HG03060 (cell line): ENCODE measurements around the gene RGS6.
A peak's percentile ranks its signal among the peaks of the same experiment; 100 is the strongest.

Experiments
- ATAC-seq: cut with Tn5 transposase; IDR thresholded peaks from one replicate; pipeline ENCODE4 v1.9.1; 2021; ENCODE audit warnings: low read depth, moderate number of reproducible peaks; ENCODE audit not compliant: unreplicated experiment

RGS6 gene

GRCh38 chr14:72516936-72517700, 584.9 kb downstream of the RGS6 start:
- no peak for ATAC-seq

DNA sequence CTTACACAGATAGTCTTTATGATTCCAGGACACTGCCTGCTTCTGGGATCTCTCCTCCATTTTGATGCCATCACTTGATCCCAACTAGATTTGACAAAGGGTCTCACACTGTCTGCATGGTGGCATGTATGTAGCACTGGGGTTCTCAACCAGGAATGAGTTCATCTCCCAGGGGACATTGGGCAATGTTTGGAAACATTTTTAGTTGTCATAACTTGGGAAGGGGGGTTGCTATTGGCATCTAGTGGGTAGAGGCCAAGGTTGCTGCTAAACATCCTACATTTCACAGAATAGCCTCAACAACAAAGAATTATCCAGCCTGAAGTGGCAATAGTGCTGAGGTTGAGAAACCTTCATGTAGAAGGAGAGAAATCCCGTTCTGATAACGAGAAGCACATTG, 585.5 kb downstream of the RGS6 start:
- ATAC-seq, result no peak

GRCh38 chr14:72518809-72519377, 586.7 kb downstream of the RGS6 start:
- peak; percentile 40 for ATAC-seq

- peak; percentile 23 for ATAC-seq
These were observed 587.3 kb downstream of the RGS6 start for GRCh38 chr14:72519543-72519942.

DNA sequence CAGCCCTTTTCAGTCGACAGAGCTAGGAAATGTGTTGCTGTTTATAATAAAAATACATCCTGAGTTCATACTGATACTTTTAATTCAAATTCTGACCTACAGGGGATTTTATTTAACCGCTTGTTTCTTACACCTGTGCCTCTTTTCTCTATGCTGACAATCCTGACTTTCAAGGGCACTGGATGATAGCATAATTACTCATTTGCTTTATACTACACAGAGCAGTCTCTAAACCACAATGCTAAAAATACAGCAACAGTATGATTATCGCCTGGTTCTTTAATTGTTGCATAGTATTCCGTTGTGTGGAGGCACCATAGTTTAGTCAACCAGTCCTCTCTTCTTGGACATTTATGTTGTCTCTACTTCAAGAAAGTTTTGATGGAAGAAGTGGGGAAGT, 588.8 kb downstream of the RGS6 start:
- no peak for ATAC-seq

DNA sequence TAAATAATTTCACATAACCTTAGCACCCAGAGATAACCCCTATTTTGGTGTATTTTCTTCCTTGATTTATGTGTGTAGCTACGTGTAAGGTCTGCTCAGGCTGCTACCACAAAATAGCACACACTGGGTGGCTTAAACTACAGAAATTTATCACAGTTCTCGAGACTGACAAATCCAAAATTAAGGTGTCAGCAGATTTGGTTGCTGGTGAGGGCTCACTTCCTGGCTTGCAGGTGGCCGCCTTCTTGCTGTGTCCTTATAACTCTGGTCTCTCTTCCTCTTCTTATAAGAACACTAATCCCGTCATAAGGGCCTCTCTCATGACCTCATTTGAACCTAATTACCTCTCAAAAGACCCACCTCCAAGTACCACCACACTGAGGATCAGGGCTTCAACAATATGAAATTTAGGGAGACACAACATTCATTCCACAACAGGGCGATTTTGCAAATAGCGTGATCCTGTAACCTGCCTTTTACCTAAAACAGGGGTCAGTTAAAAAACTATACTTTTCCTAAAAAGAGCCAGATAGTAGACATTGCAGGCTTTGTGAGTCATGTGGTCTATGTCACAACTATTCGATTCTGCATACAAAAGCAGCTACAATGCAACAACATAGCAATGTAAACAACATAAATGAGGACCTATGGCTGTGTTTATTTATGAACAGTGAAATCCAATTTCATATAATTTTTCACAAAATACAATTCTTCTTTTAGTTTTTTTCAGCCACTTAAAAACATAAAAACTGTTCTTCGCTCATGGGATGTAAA, 589.9 kb downstream of the RGS6 start:
- no peak for ATAC-seq

- ATAC-seq, result no peak
These were observed 590.6 kb downstream of the RGS6 start for GRCh38 chr14:72522847-72523246.

GRCh38 chr14:72523424-72524294, 591.4 kb downstream of the RGS6 start:
- ATAC-seq, result no peak

DNA sequence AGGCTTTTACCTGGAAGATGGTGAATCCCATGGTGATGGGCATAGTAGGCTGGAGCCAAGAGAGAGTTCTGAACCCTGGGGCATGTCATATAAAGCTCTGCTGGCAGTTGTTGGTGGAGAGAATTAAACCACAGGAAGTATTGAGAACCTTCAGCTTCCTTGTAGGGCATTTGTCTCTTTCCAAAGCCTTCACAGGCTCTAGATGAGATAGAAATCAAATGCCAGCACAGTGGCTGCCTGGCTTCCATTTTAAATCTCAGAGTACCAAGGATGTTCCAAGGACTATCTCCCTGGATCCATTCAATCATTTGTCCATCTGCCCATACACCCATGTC, 592.0 kb downstream of the RGS6 start:
- ATAC-seq, result no peak

DNA sequence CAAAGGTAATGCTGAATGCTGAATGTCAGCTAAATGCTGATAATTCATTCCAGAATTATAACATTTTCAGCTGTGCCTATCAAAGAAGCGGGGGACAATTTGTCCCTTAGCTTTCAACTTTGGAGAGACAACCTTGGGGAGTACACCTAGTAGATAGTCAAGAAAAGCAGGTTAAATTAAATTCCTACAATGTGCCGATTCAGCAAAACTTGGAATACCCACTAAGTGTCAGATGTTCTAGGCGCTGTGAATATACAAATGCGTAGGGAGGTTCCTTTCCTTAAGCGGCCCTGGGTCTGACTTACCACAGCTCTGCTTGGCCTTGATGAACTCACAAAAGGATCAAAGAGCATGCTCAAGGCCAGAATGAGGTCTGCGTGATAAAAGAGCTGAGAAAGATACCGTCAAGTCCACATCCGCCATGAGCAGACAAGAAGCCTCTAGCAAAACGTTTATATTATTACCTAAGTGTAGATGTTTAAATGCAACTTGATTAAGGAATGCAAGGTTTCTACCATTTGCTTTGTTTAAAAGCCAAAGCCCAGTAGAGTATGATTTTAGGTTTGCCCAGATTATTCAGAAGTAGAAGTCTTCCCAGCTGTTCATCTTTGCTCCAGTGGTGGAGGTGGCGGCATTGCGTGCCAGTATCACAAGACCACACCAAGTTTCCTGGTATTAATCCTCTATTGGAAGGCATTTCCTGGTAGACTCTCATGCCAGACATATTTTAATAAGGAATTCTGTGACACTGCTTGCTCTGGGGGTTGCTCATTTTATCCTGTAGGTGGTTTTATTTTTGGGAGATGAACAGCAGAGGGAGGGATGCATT, 593.1 kb downstream of the RGS6 start:
- ATAC-seq, result no peak

GRCh38 chr14:72527591-72527990, 595.4 kb downstream of the RGS6 start:
- no peak for ATAC-seq

DNA sequence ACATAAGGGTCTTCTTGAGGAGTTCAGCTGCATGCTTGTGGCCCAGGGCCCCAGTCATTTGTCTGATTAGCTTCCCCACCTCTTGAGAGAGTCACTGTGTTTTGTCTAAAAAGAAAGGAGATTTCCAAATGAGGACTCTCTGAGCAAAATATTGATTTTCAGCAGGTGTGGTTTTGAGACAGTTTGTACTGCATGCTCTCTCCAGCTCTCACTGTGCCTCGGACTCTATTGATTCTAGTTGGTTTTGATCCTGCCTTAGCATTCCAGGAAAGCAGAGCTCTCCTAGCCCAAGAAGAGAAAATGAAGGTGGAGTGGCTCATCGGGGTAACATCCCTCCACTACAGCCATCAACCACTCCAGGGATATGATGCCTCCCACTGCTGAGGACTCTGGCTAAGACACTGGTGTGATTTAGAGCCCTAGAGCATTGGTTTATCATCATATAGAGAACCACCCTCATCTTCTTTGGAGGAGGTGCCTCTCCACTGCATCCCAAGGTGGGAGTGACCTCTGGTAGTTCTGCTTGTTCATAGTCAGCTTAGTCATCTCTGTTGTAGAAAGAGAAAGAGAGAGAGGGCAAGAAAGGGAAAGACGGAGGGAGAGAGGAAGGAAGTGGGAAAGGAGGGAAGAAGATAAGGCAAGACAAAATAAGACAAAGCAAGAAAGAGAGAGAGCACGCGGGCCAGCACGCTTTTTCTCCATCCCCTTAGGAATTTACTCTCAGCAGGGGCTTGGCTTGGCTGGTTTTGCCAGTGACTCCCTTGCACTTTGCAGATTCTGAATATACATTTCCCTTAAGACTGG, 596.0 kb downstream of the RGS6 start:
- no peak for ATAC-seq

DNA sequence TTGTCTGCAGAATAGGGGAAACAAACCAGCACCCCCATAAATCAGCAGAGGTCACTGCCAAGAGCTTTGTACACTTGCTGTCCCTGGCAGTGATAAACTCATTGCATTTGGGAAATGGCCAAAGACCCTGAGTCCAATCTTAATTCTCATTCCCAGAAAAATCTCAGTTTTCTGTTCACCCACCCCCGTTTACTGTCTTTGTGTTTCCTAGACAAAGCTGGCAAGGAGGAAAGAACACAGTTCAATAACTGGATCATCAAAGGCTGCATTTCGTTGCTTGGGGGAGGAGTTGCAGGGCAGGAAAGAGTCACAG, 596.6 kb downstream of the RGS6 start:
- no peak for ATAC-seq

DNA sequence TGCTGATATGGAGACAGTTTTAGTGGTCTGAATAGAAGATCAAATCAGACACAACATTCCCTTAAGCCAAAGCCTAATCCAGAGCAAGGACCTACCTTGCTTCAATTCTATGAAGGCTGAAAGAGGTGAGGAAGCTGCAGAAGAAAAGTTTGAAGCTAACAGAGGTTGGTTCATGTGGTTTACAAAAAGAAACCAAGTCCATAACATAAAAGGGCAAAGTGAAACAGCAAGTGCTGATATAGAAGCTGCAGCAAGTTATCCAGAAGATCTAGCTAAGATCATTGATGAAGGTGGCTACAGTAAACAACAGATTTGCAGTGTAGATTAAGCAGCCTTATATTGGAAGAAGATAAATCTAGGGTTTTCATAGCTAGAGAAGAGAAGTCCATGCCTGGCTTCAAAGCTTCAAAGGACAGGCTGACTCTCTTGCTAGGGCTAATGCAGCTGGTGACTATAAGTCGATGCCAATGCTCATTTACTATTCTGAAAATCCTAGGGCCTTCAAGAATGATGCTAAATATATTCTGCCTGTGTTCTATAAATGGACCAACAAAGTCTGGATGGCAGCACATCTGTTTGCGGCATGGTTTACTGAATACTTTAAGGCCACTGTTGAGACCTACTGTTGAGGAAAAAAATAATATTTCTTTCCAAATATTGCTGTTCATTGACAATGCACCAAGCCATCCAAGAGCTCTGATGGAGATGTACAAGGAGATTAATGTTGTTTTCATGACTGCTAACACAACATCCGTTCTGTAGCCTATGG, 600.6 kb downstream of the RGS6 start:
- no peak for ATAC-seq

DNA sequence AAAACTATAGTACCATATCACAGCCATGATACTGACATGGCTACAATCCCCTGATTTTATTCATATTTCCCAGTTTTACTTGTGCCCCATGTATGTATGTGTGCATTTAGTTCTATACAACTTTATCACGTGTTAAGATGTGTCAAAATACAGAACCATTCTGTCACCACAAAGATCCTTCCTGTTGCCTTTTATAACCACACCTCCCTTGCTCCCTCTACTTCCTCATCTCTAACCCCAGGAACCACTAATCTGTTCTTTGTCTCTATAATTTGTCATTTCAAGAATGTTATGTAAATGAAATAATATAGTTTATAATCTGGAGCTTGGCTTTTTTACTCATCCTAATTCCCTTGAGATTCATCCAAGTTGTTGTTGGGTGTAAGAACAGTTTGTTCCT, 603.3 kb downstream of the RGS6 start:
- peak; percentile 55 for ATAC-seq

- ATAC-seq, result no peak
These were observed 606.2 kb downstream of the RGS6 start for GRCh38 chr14:72538387-72538786.

DNA sequence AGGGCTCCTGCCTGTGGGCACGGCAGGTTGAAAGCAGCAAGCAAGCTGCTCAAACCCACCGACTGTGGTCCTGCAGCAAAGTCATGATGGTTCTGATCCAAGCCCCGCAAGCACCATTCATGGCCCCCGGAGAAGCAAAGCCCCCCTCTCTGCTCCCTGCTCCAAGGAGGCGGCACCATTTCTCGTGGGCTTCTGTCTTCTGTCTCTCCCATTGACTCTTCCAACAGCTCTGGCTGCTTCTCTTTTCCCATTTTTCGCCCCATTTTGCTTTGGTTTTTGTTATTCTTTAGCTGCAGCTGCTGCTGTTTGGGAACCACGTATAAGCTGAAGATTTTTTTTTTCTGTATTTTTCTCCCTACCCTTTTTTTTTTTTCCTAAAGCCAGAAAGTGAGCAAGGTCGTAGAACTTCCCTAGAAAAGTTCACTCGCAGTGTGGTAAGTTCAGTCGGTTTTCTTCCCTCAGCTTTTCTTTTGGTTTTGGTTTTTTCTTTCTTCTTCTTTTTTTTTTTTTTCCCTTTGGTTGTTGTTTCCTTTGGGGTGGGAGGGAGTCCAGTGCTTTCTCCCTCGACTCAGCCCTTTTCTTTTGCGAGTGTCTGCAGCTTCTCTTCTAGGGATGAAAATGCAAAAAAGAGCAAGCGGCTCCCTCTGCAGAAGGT, 607.6 kb downstream of the RGS6 start:
- ATAC-seq, result no peak

- no peak for ATAC-seq
These were observed 608.6 kb downstream of the RGS6 start for GRCh38 chr14:72540836-72541235.
